Neural progenitor cell (in vitro differentiated cells): ENCODE measurements around the gene D2HGDH. TPM values are rescaled to one million over a fixed set of nuclear protein-coding genes. Genes with fewer than 3 reads are reported as not detected.
"Not testable (repeated sequence)": the region's sequence is repeated elsewhere in the genome, so short reads cannot be mapped to it uniquely, and the experiment has no call there.

ENCODE experiments used
- DNase-seq: peaks from one replicate; pipeline ENCODE4 v3.0.0-alpha.2; 2016; ENCODE audit warnings: low spot score
- H2AFZ ChIP-seq: fragments of 200-600 bp; sonication (generic); replicated peaks from 2 replicates; pipeline ENCODE4 v1.6.1; 2016; ENCODE audit warnings: antibody characterized with exemption
- H3F3A ChIP-seq: fragments of 200-600 bp; sonication (generic); 2 replicates; pipeline ENCODE4 v1.6.1; 2016; ENCODE audit warnings: antibody characterized with exemption, low read depth
- H3K27ac ChIP-seq: fragments of 200-600 bp; sonication (generic); 2 replicates; pipeline ENCODE4 v1.5.1; 2016; ENCODE audit warnings: mild to moderate bottlenecking
- H3K27me3 ChIP-seq: fragments of 200-600 bp; sonication (generic); 2 replicates; pipeline ENCODE4 v1.6.1; 2016; ENCODE audit warnings: mild to moderate bottlenecking, moderate library complexity
- H3K36me3 ChIP-seq: fragments of 200-600 bp; sonication (generic); 2 replicates; pipeline ENCODE4 v1.5.1; 2016
- H3K4me1 ChIP-seq: fragments of 200-600 bp; sonication (generic); 2 replicates; pipeline ENCODE4 v1.6.1; 2016; ENCODE audit warnings: mixed run types
- H3K4me2 ChIP-seq: fragments of 200-600 bp; sonication (generic); 2 replicates; pipeline ENCODE4 v1.6.1; 2016
- H3K4me3 ChIP-seq: fragments of 200-600 bp; sonication (generic); 2 replicates; pipeline ENCODE4 v1.5.1; 2016
- H3K79me2 ChIP-seq: fragments of 200-600 bp; sonication (generic); 2 replicates; pipeline ENCODE4 v1.6.1; 2016; ENCODE audit warnings: low read depth
- H3K9ac ChIP-seq: fragments of 200-600 bp; sonication (generic); 2 replicates; pipeline ENCODE4 v1.6.1; 2016
- H3K9me3 ChIP-seq: fragments of 200-600 bp; sonication (generic); 2 replicates; pipeline ENCODE4 v1.5.1; 2016; ENCODE audit warnings: low read depth
- H4K20me1 ChIP-seq: fragments of 200-600 bp; sonication (generic); 2 replicates; pipeline ENCODE4 v1.6.1; 2016; ENCODE audit warnings: low read depth
- H3K27ac Mint-ChIP-seq: 3 replicates; pipeline ENCODE4 v1.8.0; 2021; ENCODE audit warnings: mixed read lengths
- H3K27me3 Mint-ChIP-seq: 2 replicates; pipeline ENCODE4 v1.8.0; 2022; ENCODE audit warnings: low read depth, mild to moderate bottlenecking, inconsistent platforms, moderate library complexity, mixed read lengths; ENCODE audit not compliant: insufficient read depth
- H3K36me3 Mint-ChIP-seq: 3 replicates; pipeline ENCODE4 v1.8.0; 2021; ENCODE audit warnings: mixed read lengths
- H3K4me1 Mint-ChIP-seq: 3 replicates; pipeline ENCODE4 v1.8.0; 2021; ENCODE audit warnings: mixed read lengths
- H3K4me3 Mint-ChIP-seq: 3 replicates; pipeline ENCODE4 v1.8.0; 2021; ENCODE audit warnings: mild to moderate bottlenecking, moderate library complexity, mixed read lengths
- H3K9me3 Mint-ChIP-seq: 3 replicates; pipeline ENCODE4 v1.8.0; 2020; ENCODE audit warnings: mixed read lengths
- EZH2 ChIP-seq: fragments of 200-600 bp; sonication (generic); IDR thresholded peaks from 2 replicates; pipeline ENCODE4 v1.6.1; 2017; ENCODE audit warnings: antibody characterized with exemption, mild to moderate bottlenecking, moderate library complexity
- EZH2phosphoT487 ChIP-seq: fragments of 200-600 bp; sonication (generic); IDR thresholded peaks from 2 replicates; pipeline ENCODE4 v1.6.1; 2017; ENCODE audit warnings: antibody characterized with exemption
- total RNA-seq: library from RNA; depleted of rRNA; stranded (reverse); fragments of >200 nt; gene quantifications from 2 replicates; pipeline ENCODE4 v1.2.3, GENCODE V29; 2015; ENCODE audit warnings: low replicate concordance
- TF ChIP-seq, protein P1 (sequence below): fragments of 200-600 bp; sonication (generic); IDR thresholded peaks from 2 replicates; pipeline ENCODE4 v1.5.1; 2017; ENCODE audit warnings: antibody characterized with exemption, mild to moderate bottlenecking

D2HGDH gene
- total RNA-seq, 1 donor from 2014 or later = 3.5 TPM

DNA sequence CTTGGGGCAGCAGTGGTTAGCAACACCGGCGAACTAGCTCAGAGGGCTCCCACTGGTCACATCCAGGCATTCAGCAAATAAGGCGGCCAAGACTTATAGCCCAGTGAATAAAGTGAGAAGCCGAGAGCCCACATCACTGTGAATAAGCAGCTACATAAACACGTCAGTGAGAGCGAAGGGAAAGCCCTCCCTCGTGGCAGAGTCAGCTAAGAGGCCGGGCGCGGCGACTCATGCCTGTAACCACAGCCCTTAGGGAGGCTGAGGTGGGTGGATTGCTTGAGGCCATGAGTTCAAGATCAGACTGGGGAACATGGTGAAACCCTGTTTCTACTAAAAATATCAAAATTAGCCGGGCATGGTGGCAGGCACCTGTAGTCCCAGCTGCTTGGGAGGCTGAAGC, 5.2 kb downstream of the D2HGDH start:
- H3K4me3 Mint-ChIP-seq = no peak overlapping the region

DNA sequence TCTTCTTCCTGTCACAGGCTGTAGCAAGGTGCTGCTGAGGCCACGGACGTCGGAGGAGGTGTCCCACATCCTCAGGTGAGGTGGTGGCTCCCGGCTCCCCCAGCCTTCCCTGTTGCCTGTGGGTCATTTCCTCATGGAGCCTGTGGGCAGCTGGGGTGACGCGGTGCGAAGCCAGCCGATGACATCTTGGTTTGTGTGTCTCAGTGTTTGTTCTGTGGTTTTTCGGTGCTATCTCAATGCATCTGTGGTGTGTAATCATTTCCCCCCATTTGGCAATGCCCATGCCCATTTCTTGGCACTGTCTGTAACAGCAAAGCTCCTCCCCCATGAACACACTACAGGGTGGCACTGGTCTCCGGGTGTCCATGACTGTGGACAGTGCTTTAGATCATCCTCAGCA, 6.6 kb downstream of the D2HGDH start:
- Mint-ChIP-seq H3K27ac (no peak overlapping the region), H3K4me1 (no peaks in the 10 kb centered on the region), H3K36me3 (peaks cover 14% of the 10 kb centered on the region), H3K27me3 (peaks cover 2% of the 10 kb centered on the region), H3K9me3 (peaks cover 7% of the 10 kb centered on the region), H3K4me3 (no peak overlapping the region)
- no peak for TF ChIP-seq EZH2
- TF ChIP-seq, protein P1, sequence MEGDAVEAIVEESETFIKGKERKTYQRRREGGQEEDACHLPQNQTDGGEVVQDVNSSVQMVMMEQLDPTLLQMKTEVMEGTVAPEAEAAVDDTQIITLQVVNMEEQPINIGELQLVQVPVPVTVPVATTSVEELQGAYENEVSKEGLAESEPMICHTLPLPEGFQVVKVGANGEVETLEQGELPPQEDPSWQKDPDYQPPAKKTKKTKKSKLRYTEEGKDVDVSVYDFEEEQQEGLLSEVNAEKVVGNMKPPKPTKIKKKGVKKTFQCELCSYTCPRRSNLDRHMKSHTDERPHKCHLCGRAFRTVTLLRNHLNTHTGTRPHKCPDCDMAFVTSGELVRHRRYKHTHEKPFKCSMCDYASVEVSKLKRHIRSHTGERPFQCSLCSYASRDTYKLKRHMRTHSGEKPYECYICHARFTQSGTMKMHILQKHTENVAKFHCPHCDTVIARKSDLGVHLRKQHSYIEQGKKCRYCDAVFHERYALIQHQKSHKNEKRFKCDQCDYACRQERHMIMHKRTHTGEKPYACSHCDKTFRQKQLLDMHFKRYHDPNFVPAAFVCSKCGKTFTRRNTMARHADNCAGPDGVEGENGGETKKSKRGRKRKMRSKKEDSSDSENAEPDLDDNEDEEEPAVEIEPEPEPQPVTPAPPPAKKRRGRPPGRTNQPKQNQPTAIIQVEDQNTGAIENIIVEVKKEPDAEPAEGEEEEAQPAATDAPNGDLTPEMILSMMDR = no peak
- no peak for TF ChIP-seq EZH2phosphoT487
- Histone ChIP-seq H3K4me2 (no peak overlapping the region), H3K9me3 (no peaks in the 10 kb centered on the region), H4K20me1 (peaks cover 2% of the 10 kb centered on the region), H2AFZ (no peak overlapping the region), H3K36me3 (no peaks in the 10 kb centered on the region), H3K4me1 (no peaks in the 10 kb centered on the region), H3K4me3 (no peak overlapping the region), H3K27ac (no peak overlapping the region), H3K27me3 (no peaks in the 10 kb centered on the region), H3K9ac (no peak overlapping the region), H3K79me2 (no peaks in the 10 kb centered on the region), H3F3A (no peaks in the 10 kb centered on the region)
- no peak for DNase-seq

More for the DNA sequence above, 5.2 kb downstream of the D2HGDH start:
- Mint-ChIP-seq H3K4me1 (no peaks in the 10 kb centered on the region), H3K27me3 (peaks cover 2% of the 10 kb centered on the region), H3K36me3 (peaks cover 2% of the 10 kb centered on the region), H3K27ac (no peak overlapping the region), H3K9me3 (no peaks in the 10 kb centered on the region)
- no peak overlapping the region for H3K27ac ChIP-seq
- H3K4me2 ChIP-seq = no peak overlapping the region
- DNase-seq = no peak
- H3K4me3 ChIP-seq = no peak overlapping the region
- no peaks in the 10 kb centered on the region for H3K9me3 ChIP-seq
- H3K79me2 ChIP-seq = no peaks in the 10 kb centered on the region
- H2AFZ ChIP-seq = no peak overlapping the region
- peaks cover 7% of the 10 kb centered on the region for H4K20me1 ChIP-seq
- H3K4me1 ChIP-seq = no peaks in the 10 kb centered on the region
- H3K36me3 ChIP-seq = no peaks in the 10 kb centered on the region
- no peaks in the 10 kb centered on the region for H3F3A ChIP-seq
- no peak overlapping the region for H3K9ac ChIP-seq
- TF ChIP-seq EZH2phosphoT487 (no peak), EZH2 (no peak)
- TF ChIP-seq, protein P1 = no peak
- no peaks in the 10 kb centered on the region for H3K27me3 ChIP-seq

DNA sequence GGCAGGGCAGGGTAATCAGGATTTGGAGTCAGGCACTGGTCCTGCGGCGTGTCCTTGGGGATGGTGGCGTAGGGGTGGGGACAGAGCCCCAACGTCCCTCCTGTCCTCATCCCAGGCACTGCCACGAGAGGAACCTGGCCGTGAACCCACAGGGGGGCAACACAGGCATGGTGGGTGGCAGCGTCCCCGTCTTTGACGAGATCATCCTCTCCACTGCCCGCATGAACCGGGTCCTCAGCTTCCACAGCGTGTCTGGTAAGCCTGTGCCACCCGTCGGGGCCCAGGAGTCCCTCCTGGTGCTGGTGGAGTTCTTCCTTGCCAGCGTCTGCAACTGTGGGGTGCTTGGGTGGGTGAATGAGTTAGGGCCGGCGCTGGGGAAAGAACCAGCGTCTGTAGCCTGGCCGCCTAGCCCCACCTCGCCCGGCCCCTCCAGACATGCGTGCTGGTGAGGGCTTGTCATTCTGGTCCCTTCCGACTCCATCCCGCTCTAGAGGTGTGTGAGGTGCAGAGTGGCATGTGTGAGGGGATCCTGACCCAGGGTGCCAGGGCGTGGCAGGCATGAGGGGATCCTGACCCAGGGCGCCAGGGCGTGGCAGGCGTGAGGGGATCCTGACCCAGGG, 8.0 kb downstream of the D2HGDH start:
- H3K27ac Mint-ChIP-seq = no peak overlapping the region
- H3K9ac ChIP-seq = no peak overlapping the region
- H3K4me1 ChIP-seq = no peaks in the 10 kb centered on the region
- H3F3A ChIP-seq = no peaks in the 10 kb centered on the region
- no peaks in the 10 kb centered on the region for H3K4me1 Mint-ChIP-seq
- TF ChIP-seq EZH2phosphoT487 (no peak), EZH2 (no peak)
- TF ChIP-seq, protein P1 = no peak
- H3K4me3 Mint-ChIP-seq = no peak overlapping the region
- no peak overlapping the region for H3K4me2 ChIP-seq
- H4K20me1 ChIP-seq = no peaks in the 10 kb centered on the region
- H3K79me2 ChIP-seq = no peaks in the 10 kb centered on the region
- H3K27me3 ChIP-seq = no peaks in the 10 kb centered on the region
- H3K36me3 Mint-ChIP-seq = peaks cover 23% of the 10 kb centered on the region
- H2AFZ ChIP-seq = no peak overlapping the region
- peaks cover 9% of the 10 kb centered on the region for H3K9me3 Mint-ChIP-seq
- no peaks in the 10 kb centered on the region for H3K9me3 ChIP-seq
- no peaks in the 10 kb centered on the region for H3K36me3 ChIP-seq
- DNase-seq = no peak
- H3K27me3 Mint-ChIP-seq = peaks cover 2% of the 10 kb centered on the region
- no peak overlapping the region for H3K4me3 ChIP-seq
- H3K27ac ChIP-seq = no peak overlapping the region

DNA sequence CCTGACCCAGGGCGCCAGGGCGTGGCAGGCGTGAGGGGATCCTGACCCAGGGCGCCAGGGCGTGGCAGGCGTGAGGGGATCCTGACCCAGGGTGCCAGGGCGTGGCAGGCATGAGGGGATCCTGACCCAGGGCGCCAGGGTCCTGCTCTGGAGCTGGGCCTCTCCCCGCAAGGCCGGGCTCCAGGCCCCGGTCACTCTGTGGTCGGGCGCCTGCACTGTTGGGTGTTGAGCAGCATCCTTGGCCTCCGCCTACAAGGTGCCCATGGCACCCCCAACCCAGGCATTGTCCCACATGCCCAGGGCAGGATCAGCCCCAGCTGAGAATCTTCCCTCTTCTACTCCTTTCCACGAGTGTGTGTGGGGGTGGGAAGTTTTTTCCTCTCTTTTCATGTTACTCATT, 8.6 kb downstream of the D2HGDH start:
- not testable (repeated sequence) for H2AFZ ChIP-seq, H3K9me3 ChIP-seq, H3K36me3 ChIP-seq, H3K9ac ChIP-seq, H3K4me2 ChIP-seq, H3F3A ChIP-seq, H3K27me3 ChIP-seq, DNase-seq, H4K20me1 ChIP-seq, H3K4me1 Mint-ChIP-seq, H3K27ac ChIP-seq, H3K79me2 ChIP-seq, H3K4me1 ChIP-seq, H3K4me3 ChIP-seq, H3K27ac Mint-ChIP-seq, H3K4me3 Mint-ChIP-seq, H3K9me3 Mint-ChIP-seq, H3K27me3 Mint-ChIP-seq
- H3K36me3 Mint-ChIP-seq = peaks cover 25% of the 10 kb centered on the region
